Astrocyte of the spinal cord (primary cell): ENCODE measurements around the gene ACTRT2.

Experiments
- DNase-seq: peaks from one replicate; pipeline ENCODE4 v3.0.0; 2011; ENCODE audit warnings: low read depth, low spot score
- H3K4me3 ChIP-seq: 2 replicates; pipeline ENCODE4 v1.5.1; 2011; ENCODE audit warnings: low read depth, mild to moderate bottlenecking, low read length, moderate library complexity
- in situ Hi-C: cut with HindIII; loops from 2 replicates; pipeline ENCODE4 v1.10.0; 2017; ENCODE audit warnings: low sequenced_read_pairs
- TF ChIP-seq, protein P1 (sequence below): IDR thresholded peaks from 2 replicates; pipeline ENCODE4 v1.5.1; 2012; ENCODE audit warnings: low read depth, mild to moderate bottlenecking, low read length, inconsistent platforms

The ACTRT2 gene

GRCh38 chr1:3018576-3018975 is 2.7 kb upstream of the ACTRT2 start:
- TF ChIP-seq, protein P1, sequence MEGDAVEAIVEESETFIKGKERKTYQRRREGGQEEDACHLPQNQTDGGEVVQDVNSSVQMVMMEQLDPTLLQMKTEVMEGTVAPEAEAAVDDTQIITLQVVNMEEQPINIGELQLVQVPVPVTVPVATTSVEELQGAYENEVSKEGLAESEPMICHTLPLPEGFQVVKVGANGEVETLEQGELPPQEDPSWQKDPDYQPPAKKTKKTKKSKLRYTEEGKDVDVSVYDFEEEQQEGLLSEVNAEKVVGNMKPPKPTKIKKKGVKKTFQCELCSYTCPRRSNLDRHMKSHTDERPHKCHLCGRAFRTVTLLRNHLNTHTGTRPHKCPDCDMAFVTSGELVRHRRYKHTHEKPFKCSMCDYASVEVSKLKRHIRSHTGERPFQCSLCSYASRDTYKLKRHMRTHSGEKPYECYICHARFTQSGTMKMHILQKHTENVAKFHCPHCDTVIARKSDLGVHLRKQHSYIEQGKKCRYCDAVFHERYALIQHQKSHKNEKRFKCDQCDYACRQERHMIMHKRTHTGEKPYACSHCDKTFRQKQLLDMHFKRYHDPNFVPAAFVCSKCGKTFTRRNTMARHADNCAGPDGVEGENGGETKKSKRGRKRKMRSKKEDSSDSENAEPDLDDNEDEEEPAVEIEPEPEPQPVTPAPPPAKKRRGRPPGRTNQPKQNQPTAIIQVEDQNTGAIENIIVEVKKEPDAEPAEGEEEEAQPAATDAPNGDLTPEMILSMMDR, result no peak
- no peak overlapping the region for H3K4me3 ChIP-seq
- DNase-seq, result no peak
- in situ Hi-C loops, result no loop called here

DNA sequence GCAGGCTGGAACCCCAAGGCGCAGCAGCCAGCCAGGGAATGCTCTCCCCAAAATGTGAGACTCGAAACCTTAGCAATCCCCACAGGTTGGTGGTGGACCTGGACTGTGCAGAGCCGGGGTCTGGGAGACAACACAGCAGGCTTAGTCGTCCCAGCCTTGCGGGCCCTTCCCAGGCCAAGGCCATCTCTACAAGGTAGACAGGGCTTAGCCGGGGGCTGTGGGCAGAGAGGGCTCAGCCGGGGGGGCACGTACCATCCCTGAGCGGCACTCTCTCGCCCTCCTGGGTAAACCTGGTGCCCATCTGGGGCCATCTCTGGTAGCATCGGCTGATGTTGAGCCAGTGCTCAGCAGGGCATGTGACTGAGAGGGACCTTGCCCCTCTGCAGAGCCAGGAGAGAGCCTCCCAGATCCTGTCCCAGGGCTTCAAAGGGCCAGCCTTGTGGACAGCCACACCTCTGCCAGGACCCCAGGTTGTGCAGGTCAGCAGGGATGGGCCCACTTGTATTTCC is 2.2 kb upstream of the ACTRT2 start:
- in situ Hi-C loops, result no loop called here
- TF ChIP-seq, protein P1, result no peak
- no peak for DNase-seq
- no peak overlapping the region for H3K4me3 ChIP-seq

DNA sequence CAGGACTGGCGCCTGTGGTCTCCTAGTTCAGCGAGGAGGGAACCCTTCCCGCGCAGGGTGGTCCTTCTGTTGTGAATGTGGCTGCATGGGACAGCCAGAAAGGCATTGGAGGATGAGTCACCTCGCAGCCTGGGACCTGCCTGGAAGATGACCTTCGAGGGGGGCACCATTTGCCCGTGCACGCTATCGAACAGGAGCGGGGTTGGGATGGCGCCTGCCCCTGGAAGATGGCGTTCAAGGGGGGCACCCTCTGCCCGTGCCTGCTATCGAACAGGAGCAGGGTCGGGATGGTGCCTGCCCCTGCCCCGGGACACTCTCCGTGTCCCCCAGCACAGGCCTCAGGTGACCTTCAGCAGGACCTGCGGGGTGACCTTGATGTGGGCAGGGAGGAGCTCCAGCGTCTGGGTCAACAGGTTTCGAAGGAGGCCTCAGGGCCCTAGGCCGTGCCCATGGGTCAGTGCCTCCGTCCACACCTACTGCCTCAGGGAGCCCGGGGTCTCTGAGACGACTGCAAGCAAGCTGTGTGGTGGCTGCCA is 1.7 kb upstream of the ACTRT2 start:
- no peak for DNase-seq
- TF ChIP-seq, protein P1, result no peak
- in situ Hi-C loops, result no loop called here
- H3K4me3 ChIP-seq, result no peak overlapping the region

DNA sequence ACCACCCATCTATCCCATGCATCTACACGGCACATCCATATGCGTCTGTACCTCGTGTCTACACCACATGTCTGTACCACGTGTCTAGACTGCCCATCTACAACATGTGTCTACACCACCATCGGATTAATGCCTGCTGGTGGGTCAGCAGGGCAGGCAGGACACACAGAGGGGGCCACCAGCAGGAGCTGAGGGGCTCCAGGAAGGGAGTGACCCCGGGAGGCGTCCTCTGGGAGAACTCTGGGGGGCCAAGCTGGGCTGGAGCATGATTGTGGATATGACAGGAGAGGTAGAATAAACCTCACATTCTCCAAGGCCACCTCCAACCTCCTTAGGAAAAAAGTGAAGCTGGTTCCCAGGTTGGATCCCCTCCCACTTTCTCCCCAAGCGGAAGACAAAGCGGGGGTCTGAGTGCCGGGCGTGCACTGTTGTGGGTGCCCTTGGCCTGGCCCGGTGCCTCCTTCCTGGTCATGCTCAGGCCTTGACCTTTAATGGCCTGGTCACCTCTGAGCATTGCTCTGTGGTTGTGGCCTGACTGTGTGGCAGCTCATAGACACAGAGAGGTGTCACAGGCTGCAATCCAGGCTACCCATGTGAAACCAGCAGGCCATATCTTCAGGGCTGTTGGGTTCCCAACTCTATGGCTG is 881 bp upstream of the ACTRT2 start:
- no peak overlapping the region for H3K4me3 ChIP-seq
- in situ Hi-C loops, result no loop called here
- no peak for DNase-seq
- TF ChIP-seq, protein P1, result no peak

DNA sequence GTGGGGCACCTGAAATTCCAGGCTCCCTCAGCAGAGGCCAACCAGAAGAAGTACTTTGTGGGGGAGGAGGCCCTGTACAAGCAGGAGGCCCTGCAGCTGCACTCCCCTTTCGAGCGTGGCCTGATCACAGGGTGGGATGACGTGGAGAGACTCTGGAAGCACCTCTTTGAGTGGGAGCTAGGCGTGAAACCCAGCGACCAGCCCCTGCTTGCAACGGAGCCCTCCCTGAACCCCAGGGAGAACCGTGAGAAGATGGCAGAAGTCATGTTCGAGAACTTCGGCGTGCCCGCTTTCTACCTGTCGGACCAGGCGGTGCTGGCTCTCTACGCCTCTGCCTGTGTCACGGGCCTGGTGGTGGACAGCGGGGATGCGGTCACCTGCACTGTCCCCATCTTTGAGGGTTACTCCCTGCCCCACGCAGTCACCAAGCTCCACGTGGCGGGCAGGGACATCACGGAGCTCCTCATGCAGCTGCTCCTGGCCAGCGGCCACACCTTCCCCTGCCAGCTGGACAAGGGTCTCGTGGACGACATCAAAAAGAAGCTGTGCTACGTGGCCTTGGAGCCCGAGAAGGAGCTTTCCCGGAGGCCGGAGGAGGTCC is 634 bp downstream of the ACTRT2 start:
- H3K4me3 ChIP-seq, result no peak overlapping the region
- no peak for DNase-seq
- in situ Hi-C loops, result no loop called here
- TF ChIP-seq, protein P1, result no peak

GRCh38 chr1:3022511-3022973 is 1.3 kb downstream of the ACTRT2 start:
- TF ChIP-seq, protein P1, result no peak
- H3K4me3 ChIP-seq, result no peak overlapping the region
- in situ Hi-C loops, result no loop called here
- DNase-seq, result no peak
